Stimulated activated CD4-positive, alpha-beta T cell treated with anti-CD3 and anti-CD28 coated beads, TNF-alpha, amount 100 ng/mL, for 1 hour (primary cell): ENCODE data around the gene STAG3.

Experiments used
- DNase-seq, 3 donors: peaks; one replicate each; pipeline ENCODE4 v3.0.0-alpha.2; 2020; ENCODE audit warnings: low read depth in 3 of 3, low spot score in 1 of 3

The STAG3 gene

DNA sequence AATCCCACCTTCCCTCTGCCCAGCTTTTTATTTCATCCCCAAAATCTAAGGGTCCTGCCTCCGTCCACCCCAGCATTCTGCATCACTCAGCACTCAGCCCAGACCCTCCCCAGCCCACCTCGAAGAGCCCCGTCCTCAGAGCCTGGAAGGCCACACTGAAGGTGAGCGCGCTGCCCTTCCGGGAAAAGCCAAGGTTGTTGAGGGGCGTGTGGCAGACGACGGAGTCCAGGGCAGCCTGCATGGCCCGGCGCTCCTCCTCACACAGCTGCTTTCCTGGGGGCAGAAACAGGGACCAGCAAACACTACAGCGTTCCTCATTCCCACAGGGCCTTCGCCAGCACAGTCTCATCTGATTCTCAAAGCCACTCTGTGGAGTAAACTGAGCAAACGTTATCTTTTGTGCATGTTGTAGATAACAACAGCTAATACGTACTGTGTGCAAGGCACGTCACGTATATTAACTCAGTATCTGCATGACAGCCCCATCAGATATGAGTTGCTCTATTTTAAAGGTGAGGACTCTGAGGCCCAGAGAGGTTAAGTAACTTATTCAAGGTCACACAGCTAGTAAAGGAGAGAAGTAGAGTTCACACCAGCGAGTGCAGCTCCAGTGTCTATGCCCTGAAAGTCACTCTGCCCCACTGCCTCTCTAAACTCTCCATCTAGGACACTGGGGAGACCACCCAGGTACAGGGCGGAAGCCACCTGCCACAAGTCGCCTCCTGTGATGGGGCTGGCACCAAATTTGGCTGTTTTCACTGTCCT lies 22.0 kb upstream of the STAG3 start:
- DNase-seq: no peak

DNA sequence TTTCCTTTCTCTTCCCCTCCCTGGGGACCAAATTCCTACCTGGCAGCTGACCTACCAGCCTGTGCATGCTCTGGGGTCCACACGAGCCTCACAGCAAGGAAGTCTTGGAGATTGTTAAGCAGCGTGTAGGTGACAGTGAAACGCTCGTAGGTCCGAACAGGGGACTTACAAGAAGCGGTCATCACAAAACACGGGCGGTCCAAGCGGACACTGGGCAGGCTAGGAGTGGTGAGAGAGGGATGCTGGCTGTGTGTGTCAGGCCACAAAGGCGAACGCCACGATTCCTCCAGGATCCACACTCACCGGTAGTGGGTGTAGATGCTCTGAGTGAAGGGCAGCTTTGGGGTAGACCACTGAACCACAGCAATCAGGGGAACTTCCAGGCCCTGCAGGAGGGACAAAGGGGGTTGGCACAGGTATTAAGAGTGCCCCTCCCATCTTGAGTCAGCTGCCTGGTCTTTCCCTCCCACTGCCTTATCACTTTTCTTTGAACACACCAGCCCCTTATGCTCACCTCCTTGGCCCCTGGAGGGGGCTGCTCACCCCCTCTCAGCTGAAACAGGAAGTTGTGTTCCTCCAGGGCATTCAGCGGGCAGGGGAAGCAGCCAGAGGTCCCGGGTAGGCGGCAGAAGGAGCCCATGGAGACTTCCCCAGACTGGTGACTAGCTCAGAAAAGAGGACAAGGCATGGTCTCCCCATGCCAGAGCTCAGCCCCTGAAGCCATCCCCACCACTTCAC lies 21.2 kb upstream of the STAG3 start:
- no peak for DNase-seq

DNA sequence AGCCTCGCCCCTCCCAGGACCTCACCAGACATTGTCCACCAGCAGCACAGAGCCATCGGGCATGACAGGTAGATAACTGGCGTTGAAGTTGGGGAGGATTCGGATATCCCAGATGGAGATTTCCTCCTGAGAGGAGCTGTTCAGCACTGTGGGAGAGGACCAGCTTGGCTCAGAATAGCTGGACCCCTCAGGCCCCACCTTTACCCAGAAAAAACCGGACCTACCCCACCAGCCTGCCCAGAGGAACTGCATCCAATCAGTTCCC lies 20.7 kb upstream of the STAG3 start:
- DNase-seq: no peak

DNA sequence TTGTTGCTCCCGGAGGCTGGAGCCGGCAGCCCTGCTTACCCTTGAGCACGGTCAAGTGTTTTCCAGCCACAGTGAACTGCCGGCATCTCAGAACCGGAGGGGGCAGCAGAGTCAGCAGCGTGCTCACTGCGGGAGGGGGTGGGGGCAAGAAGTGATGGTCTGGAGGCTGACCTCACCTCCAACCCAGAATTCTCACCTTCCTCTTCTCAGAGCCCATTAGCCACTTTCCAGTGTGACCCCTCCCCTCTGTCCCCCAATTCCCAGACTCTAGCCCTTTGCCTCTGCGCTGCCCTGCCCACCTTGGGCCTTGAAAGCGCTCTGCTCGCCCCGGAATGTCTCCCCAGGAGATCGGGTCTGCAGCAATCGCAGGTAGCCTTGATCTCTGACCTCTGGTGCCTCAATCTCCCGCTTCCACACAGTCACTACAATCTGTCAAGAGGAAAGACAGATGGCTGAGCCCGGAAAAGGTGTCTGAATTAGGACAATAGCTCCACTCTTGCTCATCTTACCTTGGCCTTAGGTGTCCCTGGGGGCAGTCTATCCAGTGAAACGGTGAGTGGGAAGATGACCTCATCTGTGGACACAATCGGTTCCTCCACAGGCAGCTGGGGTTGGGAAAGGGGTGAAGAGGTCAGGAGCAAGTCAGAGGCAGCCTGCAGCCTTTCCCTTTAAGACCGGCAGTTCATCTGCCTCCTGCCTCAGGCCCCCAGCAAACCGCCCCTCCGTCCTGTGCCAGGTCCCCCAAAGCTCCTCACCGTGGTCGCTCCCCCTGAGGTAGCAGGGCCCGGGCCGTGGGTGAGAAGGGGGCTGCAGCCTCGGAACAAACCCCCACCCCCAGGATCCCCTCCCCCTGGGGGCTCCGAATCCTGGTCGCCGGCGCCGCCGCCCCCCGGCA lies 20.1 kb upstream of the STAG3 start:
- no peak for DNase-seq

DNA sequence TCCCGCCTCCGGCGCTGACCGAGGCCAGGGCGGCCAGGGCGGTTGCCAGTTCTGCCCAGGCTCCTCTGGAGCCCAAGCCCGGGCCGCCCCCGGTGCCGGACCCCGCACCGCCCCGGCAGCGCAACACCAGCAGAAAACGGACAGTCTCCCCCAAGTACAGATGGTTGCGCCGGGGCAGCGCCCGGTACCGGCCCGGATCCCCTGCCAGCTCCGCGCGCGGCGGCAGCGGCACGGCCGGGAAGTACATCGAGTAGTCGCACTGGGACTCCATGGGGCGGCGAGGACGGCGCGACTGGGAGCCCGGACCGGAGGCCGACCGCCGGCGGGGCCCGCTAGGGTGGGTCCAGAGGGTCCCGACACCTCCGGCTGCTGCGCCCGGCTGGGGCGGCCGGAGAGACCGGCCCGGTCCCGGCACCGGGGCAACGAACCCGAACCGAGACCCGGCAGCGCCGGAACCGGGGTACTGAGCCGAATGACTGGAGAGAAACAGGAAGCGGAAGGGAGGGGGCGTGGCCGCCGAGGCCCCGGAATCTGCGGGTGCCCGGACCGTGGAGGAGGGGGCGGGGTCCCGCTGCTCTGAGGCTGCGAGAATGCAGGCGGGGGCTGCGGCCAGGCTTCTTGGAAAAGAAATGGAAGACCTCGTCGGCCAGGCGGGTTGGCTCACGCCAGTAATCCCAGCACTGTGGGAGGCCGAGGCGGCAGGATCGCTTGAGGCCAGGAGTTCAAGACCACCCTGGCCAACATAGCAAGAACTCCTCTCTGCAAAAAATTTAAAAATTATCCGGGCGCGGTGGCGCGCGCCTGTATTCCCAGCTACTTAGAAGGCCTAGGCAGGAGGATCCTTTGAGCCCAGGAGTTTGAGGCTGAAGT lies 19.3 kb upstream of the STAG3 start, which contains the start of gene TRAPPC14:
Gene TRAPPC14, minus strand, starts transcription at position 495 of the 870 bp plus-strand sequence. Its CDS starts 224 bp downstream, at position 271.
- peak; percentile 62 to 93 (median 74) for DNase-seq

DNA sequence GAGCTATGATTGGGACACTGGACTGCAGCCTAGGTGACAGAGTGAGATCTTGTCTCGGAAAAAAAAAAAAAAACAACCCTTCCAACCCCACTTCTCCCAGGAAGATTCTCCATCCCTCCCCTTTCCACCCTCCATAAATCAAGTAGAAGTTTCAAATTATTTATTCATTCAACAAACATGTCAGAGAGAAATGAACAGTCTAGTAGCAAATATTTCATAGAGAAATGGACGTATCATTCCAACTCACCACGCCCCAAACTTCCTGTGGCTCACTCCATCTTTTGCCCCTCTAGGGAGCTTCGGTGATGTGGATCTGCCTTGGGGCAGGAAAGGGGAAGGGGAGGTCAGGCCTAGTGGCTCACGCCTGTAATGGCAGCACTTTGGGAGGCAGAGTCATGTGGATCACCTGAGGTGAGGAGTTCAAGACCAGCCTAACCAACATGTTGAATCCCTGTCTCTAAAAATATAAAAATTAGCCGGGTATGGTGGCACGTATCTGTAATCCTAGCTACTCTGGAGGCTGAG lies 18.6 kb upstream of the STAG3 start:
- DNase-seq: no peak

DNA sequence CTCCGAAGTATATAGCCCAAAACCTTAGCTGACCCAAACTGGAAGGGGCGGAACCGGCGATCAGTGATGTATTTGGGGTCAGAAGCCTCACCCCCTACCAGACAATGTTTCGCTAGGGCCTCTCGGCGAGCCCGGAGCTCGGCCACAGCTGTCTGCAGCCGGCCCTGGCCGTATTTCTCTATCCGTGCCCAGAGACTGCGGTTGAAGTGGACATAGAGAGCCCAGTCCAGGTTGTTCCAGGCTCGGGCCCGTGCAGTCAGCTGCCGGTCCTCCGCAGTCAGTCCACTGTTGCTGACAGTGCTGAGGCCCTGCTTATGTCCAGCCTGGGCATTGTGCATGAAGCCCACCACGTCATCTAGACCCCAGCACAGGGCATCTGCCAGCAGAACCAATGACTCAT lies 17.7 kb upstream of the STAG3 start:
- DNase-seq: no peak

DNA sequence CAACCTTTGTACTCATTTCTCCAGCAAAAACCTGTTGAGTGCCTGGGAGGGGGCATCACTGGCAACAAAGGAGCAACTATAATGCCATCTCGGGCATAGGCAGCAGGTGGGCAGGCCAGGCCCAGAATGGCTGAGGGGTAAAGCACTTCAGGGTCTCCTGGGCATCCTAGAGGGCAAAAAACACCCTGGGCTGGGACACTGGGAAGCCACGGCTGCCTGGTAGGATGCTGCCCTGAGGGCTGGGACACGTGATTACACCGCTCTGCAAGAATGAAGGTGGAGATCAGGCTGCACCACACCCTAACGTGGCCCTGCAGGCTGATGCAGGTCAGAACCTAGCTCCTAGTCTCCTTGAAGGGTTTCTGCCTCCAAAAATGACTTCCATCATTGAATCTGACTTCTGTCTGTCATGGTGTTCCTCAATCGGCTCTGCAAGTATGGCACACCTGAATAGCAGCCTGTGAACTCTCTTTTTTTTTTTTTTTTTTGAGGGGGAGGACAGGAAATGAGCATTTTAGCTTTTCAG lies 14.6 kb upstream of the STAG3 start:
- no peak for DNase-seq

DNA sequence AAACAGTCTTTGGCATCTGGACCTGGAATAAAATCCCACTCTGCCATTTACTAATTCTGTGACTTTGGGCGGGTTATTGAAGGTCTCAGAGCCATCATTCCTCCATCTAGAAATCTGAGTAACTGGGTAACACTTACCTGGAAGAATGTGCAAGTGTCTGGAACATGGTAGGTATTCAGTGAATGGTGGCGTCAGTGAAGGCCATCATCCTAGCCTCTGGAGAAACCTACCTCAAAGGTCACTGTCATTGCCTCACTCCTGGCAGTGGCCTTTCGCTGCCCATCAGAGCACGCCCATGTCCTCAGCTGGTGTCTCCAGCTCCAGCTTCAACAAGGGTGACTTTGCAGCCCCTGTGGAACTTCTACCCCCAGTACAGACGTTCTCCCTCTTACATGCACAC lies 13.8 kb upstream of the STAG3 start:
- no peak for DNase-seq

DNA sequence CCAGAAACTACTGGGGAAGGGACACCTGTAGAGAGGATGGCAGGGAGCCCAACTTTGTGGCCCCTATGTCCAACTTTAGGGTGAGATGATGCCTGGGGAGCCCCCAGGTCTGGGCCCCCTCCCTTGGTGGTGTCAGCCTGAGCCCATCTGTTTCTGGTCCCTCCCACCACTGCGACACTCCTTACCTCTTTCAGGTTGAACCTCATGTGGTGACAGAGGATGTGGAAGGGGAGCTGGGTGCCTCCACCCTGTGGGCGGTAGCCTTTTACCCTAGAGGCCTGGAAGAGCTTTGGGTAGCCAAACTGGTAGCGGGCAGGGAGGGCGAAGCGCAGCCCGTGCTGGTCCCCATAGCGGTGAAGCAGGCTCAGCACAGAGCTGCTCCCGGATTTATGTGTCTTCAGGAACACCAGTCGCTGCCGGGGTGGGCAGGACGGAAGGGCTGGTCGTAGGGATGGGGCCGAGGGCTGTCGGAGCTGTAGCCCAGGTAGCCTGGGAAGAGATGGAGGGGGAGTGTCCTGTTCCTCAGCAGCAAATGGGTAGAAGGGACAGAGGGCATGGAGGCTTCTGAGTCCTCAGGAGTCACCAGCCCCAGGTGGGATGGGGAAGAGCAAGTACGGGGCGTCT lies 11.3 kb upstream of the STAG3 start:
- no peak for DNase-seq

DNA sequence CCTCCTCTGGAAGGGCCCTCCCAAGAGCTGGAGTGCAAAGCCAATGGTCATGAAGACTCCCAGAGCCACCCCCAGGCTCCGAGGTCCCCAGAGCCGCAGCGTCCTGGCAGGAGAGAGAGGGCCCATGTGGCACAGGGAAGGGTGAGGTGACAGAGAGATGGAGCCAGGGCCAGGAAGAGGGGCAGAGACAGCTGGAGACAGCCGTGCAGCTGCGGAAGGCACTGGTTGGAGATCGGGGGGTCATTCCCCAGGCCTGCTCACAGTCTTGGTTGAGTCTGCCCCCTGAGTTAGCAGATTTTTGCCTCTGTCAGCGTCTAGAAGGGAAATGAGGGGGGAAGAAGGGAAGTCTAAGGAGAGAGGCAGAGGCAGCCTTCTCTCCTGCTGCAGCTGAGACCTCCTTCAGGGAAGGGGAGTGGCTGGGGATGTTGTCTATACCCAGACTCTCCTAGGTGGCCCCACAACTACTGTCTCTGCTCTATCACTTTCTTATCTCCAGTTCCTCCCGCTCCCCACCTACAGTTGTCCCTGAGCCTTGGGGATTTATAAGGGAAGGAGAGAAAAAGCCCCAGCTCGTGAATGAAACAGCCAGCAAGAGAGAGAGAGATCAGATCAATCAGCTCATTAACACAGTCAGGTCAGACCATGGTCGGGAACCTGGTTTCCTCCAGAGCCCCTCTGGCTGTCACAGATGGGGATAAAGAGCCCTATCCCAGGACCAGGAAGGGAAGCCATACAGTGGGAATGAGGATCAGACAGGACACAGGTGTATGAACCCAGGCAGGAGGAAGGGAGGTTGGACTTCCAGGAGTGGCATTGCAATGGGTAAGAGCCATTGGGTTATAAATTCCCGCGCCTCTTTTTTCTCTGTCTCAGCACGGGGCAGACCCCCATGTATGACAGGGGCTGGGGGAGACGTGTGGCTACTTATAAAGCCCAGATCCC lies 10.5 kb upstream of the STAG3 start:
- DNase-seq: no peak

DNA sequence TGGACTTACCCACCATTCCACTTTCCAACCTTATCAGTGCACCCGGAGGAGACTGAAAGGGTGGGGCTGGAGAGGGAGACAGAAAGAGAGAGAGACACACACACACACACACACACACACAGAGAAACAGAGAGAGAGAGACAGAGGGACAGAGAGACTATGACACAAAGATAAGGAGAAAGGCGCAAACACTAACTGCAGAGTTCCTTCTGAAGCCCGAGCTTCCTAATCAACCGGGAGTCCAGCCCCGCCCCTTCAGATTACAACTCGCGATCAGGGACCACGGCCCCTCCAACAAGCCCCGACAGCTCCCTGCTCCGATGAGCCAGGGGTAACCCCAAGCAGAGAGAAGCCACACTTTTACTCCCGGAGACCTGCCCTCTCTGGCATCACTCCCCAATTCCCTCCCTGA lies 9.8 kb upstream of the STAG3 start:
- no peak for DNase-seq

DNA sequence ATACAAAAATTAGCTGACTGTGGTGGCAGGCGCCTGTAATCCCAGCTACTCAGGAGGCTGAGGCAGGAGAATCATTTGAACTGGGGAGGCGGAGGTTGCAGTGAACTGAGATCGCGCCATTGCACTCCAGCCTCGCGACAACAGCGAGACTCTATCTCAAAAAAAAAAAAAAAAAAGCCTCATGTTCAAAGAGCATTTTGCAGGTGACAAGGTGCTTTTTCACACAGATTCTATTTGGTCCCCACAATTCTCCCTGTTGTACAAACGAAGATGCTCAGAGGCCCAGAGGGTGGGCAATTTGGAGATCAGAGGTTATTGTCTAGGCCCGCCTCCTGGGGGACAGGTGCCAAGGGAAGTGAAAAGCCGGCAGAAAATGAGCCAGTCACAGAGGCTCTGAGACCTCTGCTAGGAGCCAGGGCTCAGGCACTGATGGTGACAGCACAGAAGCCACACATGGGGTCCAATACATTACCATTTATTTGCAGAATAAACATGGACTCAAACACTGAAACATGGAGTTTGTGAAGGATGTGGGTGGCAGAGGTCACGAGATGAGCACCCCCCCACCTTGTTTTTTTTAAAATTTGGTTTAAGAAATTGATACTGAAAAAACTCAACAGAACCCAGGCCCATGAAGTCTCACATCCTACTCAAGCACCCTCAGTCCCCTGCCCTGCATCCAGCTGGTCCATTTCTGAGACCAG lies 8.4 kb upstream of the STAG3 start:
- DNase-seq: no peak

DNA sequence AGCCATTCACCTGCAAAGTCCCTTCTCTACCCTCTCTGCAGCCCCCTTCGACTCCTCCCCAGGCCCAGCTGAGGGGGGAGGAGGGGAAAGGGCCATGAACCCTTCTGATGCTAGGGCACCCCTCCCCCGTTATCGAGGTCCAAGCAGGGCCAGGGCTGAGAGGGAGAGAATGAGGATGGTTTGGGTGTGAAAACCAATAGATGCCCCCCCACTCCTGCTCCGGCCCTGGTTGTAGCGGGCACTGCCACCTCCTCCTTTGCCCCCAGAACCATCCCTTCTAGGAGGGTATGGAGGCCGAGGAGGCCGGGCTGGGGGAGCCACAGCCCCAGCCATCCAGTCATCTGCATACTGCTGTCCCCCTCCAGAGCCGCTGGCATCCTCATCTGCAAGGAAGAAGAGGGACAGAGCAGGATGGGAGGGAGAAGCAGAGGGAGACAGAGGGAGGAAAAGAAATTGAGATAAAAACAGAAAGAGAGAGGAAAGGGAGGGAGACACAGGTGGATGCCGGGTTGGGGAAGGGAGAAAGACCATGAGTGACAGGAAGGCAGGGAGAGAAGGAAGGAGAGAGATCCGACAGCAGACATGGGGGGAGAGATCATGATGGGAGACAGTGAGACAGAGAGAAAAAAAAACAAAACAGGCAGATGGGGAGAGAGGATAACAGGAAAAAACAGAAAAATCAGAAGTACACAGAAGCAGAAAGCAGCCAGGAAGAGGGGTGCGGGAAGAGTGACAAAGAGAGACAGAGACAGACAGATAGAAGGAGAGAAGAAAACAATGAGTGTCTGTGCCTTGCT lies 7.4 kb upstream of the STAG3 start:
- DNase-seq: no peak

DNA sequence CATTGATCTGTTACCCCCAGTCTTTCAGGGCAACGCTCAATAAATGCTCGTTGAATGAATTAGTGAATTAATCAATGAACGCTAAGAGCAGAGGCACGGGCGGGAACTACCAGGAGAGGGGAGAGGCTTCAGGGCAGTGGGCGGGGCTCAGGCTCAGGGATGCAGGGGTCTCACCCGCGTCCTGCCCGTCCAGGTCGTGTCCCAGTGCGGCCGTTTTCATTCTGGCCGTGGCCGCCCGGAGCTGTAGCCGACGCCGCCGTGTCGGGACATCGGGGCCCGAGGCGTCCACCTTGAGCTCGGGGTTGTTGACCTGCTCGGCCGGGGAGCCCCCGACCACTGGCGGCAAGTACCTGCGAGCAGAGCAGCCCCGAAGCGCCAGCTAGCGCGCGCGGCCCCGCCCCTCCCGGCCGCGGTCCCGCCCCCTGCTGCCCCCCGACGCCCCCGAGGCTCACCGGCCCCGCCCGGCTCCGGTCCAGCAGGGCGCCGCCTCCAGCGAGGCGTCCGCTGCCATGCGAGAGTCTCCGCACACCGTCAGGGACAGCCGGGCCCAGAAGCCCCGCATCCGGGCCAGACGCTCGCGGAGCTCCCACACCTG lies 6.5 kb upstream of the STAG3 start:
- no peak for DNase-seq

DNA sequence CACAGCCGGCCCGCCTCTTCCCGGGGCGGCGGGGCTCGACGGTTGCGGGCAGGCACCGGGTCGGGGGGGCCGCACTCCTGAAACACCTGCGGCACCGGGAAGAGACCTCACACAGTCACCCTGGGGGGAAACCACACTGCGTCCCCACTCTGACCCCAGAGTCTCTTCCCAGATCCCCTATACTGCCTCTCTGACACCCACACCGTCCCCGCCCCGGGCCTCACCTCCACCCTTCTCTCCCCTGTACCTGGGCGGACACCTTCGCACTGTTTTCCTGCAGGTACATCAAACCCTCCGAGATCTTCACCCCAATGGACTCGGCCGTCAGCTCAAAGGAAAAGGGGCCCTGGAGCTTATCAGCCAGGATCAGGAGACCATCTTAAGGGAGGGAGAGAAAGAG lies 5.9 kb upstream of the STAG3 start:
- DNase-seq: no peak
